ENCODE results near the gene SLC25A41.

Gene SLC25A41

GRCh38 chr19:6455924-6456323 lies 22.4 kb upstream of the SLC25A41 start:
- Histone ChIP-seq H3K27me3 (no peaks in the 10 kb centered on the region), H3K9me3 (peaks cover 0 to 12% (median 11%) of the 10 kb centered on the region in 3 donors), H3K4me1 (peaks cover 0 to 23% (median 14%) of the 10 kb centered on the region in 4 donors), H3K4me3 (no peak overlapping the region), H3K27ac (no peak overlapping the region), H3K36me3 (peaks cover 29 to 64% (median 53%) of the 10 kb centered on the region in 3 donors)
- intact Hi-C loops (cut with DNase I; ENCODE audit: low total_unique reads), result no loop called here
- no peak for TF ChIP-seq CTCF (IDR thresholded peaks at IDR 0.05)
- no peak for DNase-seq

- no peak for DNase-seq
- Histone ChIP-seq H3K27ac (no peak overlapping the region), H3K4me3 (no peak overlapping the region), H3K9me3 (peaks cover 0 to 12% (median 11%) of the 10 kb centered on the region in 3 donors), H3K36me3 (peaks cover 29 to 73% (median 55%) of the 10 kb centered on the region in 3 donors), H3K27me3 (no peaks in the 10 kb centered on the region), H3K4me1 (peaks cover 0 to 15% (median 11%) of the 10 kb centered on the region in 4 donors)
- TF ChIP-seq CTCF (IDR thresholded peaks at IDR 0.05), result no peak
- intact Hi-C loops (cut with DNase I; ENCODE audit: low total_unique reads), result no loop called here
These were observed 20.5 kb upstream of the SLC25A41 start for GRCh38 chr19:6453951-6454565.

- no peak for TF ChIP-seq CTCF (IDR thresholded peaks at IDR 0.05)
- no peak for DNase-seq
- Histone ChIP-seq H3K27ac (no peak overlapping the region), H3K36me3 (peaks cover 29 to 75% (median 55%) of the 10 kb centered on the region in 3 donors), H3K4me3 (no peak overlapping the region), H3K27me3 (no peaks in the 10 kb centered on the region), H3K9me3 (peaks cover 0 to 12% (median 11%) of the 10 kb centered on the region in 3 donors), H3K4me1 (peaks cover 0 to 3% (median under 1%) of the 10 kb centered on the region in 4 donors)
- intact Hi-C loops (cut with DNase I; ENCODE audit: low total_unique reads), result no loop called here
These were observed 19.3 kb upstream of the SLC25A41 start for GRCh38 chr19:6452899-6453298.

- intact Hi-C loops (cut with DNase I; ENCODE audit: low total_unique reads), result no loop called here
- no peak for DNase-seq
- TF ChIP-seq CTCF (IDR thresholded peaks at IDR 0.05), result no peak
- peaks cover 0 to 12% (median 11%) of the 10 kb centered on the region in 3 donors for H3K9me3 ChIP-seq
- no peak overlapping the region for H3K27ac ChIP-seq
- no peaks in the 10 kb centered on the region for H3K4me1 ChIP-seq
- H3K4me3 ChIP-seq, result no peak overlapping the region
- H3K36me3 ChIP-seq, result peaks cover 29 to 81% (median 55%) of the 10 kb centered on the region in 3 donors
- H3K27me3 ChIP-seq, result no peaks in the 10 kb centered on the region
These were observed 18.7 kb upstream of the SLC25A41 start for GRCh38 chr19:6452223-6452614.

GRCh38 chr19:6451583-6452222 lies 18.1 kb upstream of the SLC25A41 start:
- Histone ChIP-seq H3K36me3 (peaks cover 31 to 81% (median 58%) of the 10 kb centered on the region in 3 donors), H3K27ac (no peak overlapping the region), H3K4me1 (no peaks in the 10 kb centered on the region), H3K9me3 (peaks cover 0 to 12% (median 11%) of the 10 kb centered on the region in 3 donors), H3K27me3 (no peaks in the 10 kb centered on the region), H3K4me3 (no peak overlapping the region)
- no peak for DNase-seq
- TF ChIP-seq CTCF (IDR thresholded peaks at IDR 0.05), result no peak
- intact Hi-C loops (cut with DNase I; ENCODE audit: low total_unique reads), result no loop called here

Measured in tibial artery (tissue), 4 donors.